DND-41 (cell line): ENCODE results near the gene SOX5.

Source experiments
- ATAC-seq: fragments of 200-7000 bp; cut with Tn5 transposase; 3 replicates; pipeline ENCODE4 v1.9.1; 2021; ENCODE audit warnings: low read depth; ENCODE audit not compliant: insufficient read depth
- DNase-seq: peaks from one replicate; pipeline ENCODE4 v3.0.0-alpha.2; 2020
- H2AFZ ChIP-seq: 2 replicates; pipeline ENCODE4 v1.6.0; 2012; ENCODE audit warnings: low read depth, low read length
- H3K27ac ChIP-seq: 2 replicates; pipeline ENCODE4 v1.5.1; 2012; ENCODE audit warnings: low read length, inconsistent platforms
- H3K27me3 ChIP-seq: fragments of 200-600 bp; sonication (generic); 2 replicates; pipeline ENCODE4 v1.6.0; 2012; ENCODE audit warnings: low read length, mild to moderate bottlenecking, inconsistent platforms; ENCODE audit not compliant: insufficient read depth, poor library complexity
- H3K36me3 ChIP-seq: 2 replicates; pipeline ENCODE4 v1.5.1; 2012; ENCODE audit warnings: low read length, inconsistent platforms; ENCODE audit not compliant: insufficient read depth
- H3K4me1 ChIP-seq: 2 replicates; pipeline ENCODE4 v1.5.1; 2012; ENCODE audit warnings: mild to moderate bottlenecking, low read length; ENCODE audit not compliant: insufficient read depth
- H3K4me2 ChIP-seq: 2 replicates; pipeline ENCODE4 v1.6.0; 2012; ENCODE audit warnings: mild to moderate bottlenecking, moderate library complexity, low read length, inconsistent platforms; ENCODE audit not compliant: insufficient read depth
- H3K4me3 ChIP-seq, 2 experiments: fragments of 200-600 bp in 1 of 2; shearing (Covaris generic) in 1 of 2; 2 replicates each; pipeline ENCODE4 v1.5.1; 2012 to 2016; ENCODE audit warnings: inconsistent platforms in 2 of 2, low read length in 2 of 2, mild to moderate bottlenecking in 2 of 2, low read depth in 1 of 2, moderate library complexity in 1 of 2
- H3K79me2 ChIP-seq: 2 replicates; pipeline ENCODE4 v1.6.0; 2012; ENCODE audit warnings: low read length, inconsistent platforms; ENCODE audit not compliant: insufficient read depth
- H3K9ac ChIP-seq: 2 replicates; pipeline ENCODE4 v1.6.0; 2012; ENCODE audit warnings: low read depth, mild to moderate bottlenecking, inconsistent platforms, low read length, moderate library complexity
- H3K9me3 ChIP-seq: 2 replicates; pipeline ENCODE4 v1.5.1; 2012; ENCODE audit warnings: low read length, moderate library complexity, mild to moderate bottlenecking, inconsistent platforms; ENCODE audit not compliant: insufficient read depth, severe bottlenecking
- H4K20me1 ChIP-seq: 2 replicates; pipeline ENCODE4 v1.6.0; 2012; ENCODE audit warnings: low read length; ENCODE audit not compliant: insufficient read depth
- CTCF ChIP-seq: IDR thresholded peaks from 2 replicates; pipeline ENCODE4 v1.5.1; 2012; ENCODE audit warnings: borderline replicate concordance, low read length, moderate library complexity, mild to moderate bottlenecking; ENCODE audit not compliant: poor library complexity, severe bottlenecking; ENCODE audit errors: extremely low read depth
- EZH2 ChIP-seq: IDR thresholded peaks from 3 replicates; pipeline ENCODE4 v1.6.1; 2012; ENCODE audit warnings: borderline replicate concordance, low read depth, mild to moderate bottlenecking, moderate library complexity, low read length, inconsistent platforms; ENCODE audit not compliant: severe bottlenecking

The SOX5 gene

GRCh38 chr12:23756416-23756815 lies 193.1 kb downstream of the SOX5 start:
- Histone ChIP-seq H3K4me3 (no peak overlapping the region), H3K9ac (no peak overlapping the region), H3K9me3 (no peaks in the 10 kb centered on the region), H4K20me1 (no peaks in the 10 kb centered on the region), H3K27me3 (no peaks in the 10 kb centered on the region), H3K4me2 (no peak overlapping the region), H3K27ac (no peak overlapping the region), H3K4me1 (no peaks in the 10 kb centered on the region), H2AFZ (no peak overlapping the region), H3K36me3 (no peaks in the 10 kb centered on the region), H3K79me2 (no peaks in the 10 kb centered on the region)
- no peak for ATAC-seq
- DNase-seq, result no peak
- no peak for TF ChIP-seq CTCF
- TF ChIP-seq EZH2, result no peak

- H3K4me1 ChIP-seq, result no peaks in the 10 kb centered on the region
- H2AFZ ChIP-seq, result no peak overlapping the region
- H3K27ac ChIP-seq, result no peak overlapping the region
- H3K36me3 ChIP-seq, result no peaks in the 10 kb centered on the region
- H3K9me3 ChIP-seq, result no peaks in the 10 kb centered on the region
- no peaks in the 10 kb centered on the region for H4K20me1 ChIP-seq
- H3K27me3 ChIP-seq, result no peaks in the 10 kb centered on the region
- ATAC-seq (no peak), DNase-seq (no peak)
- TF ChIP-seq EZH2 (no peak), CTCF (no peak)
- H3K4me3 ChIP-seq, result no peak overlapping the region
- no peak overlapping the region for H3K4me2 ChIP-seq
- H3K79me2 ChIP-seq, result no peaks in the 10 kb centered on the region
- H3K9ac ChIP-seq, result no peak overlapping the region
Observed at GRCh38 chr12:23753628-23754365, 195.7 kb downstream of the SOX5 start.

GRCh38 chr12:23752245-23752644 lies 197.2 kb downstream of the SOX5 start:
- no peaks in the 10 kb centered on the region for H3K79me2 ChIP-seq
- H3K9me3 ChIP-seq, result no peaks in the 10 kb centered on the region
- H3K4me1 ChIP-seq, result no peaks in the 10 kb centered on the region
- no peak overlapping the region for H3K9ac ChIP-seq
- H3K4me2 ChIP-seq, result no peak overlapping the region
- DNase-seq (no peak), ATAC-seq (no peak)
- no peak overlapping the region for H3K4me3 ChIP-seq
- no peaks in the 10 kb centered on the region for H3K36me3 ChIP-seq
- no peaks in the 10 kb centered on the region for H4K20me1 ChIP-seq
- no peaks in the 10 kb centered on the region for H3K27me3 ChIP-seq
- no peak overlapping the region for H3K27ac ChIP-seq
- no peak for TF ChIP-seq CTCF
- TF ChIP-seq EZH2, result no peak
- no peak overlapping the region for H2AFZ ChIP-seq

- TF ChIP-seq CTCF (no peak), EZH2 (no peak)
- Histone ChIP-seq H3K27me3 (no peaks in the 10 kb centered on the region), H3K27ac (no peak overlapping the region), H3K9me3 (no peaks in the 10 kb centered on the region), H3K4me3 (no peak overlapping the region), H2AFZ (no peak overlapping the region), H3K9ac (no peak overlapping the region), H3K4me1 (no peaks in the 10 kb centered on the region), H3K4me2 (no peak overlapping the region), H3K36me3 (no peaks in the 10 kb centered on the region), H3K79me2 (no peaks in the 10 kb centered on the region), H4K20me1 (no peaks in the 10 kb centered on the region)
- no peak for ATAC-seq
- DNase-seq, result no peak
Observed at GRCh38 chr12:23751641-23752040, 197.8 kb downstream of the SOX5 start.
